WTC11 (cell line): ENCODE results near the gene TROAP. TPM values are rescaled to one million over a fixed set of nuclear protein-coding genes. Genes with fewer than 3 reads are reported as not detected.

Experiments
- ATAC-seq: fragments of 200-7000 bp; cut with Tn5 transposase; 2 replicates; pipeline ENCODE4 v1.10.0; 2021; ENCODE audit warnings: mild to moderate bottlenecking, moderate library complexity
- CTCF ChIA-PET: fragments of 300-600 bp; sonication (Branson Sonifier 250); formaldehyde crosslinking; loops from one replicate; lab custom pipeline; 2021; ENCODE audit warnings: antibody characterized with exemption; lab: Charles Lee
- POLR2A ChIA-PET: fragments of 350-600 bp; sonication (Branson Sonifier 250); formaldehyde crosslinking; loops from one replicate; lab custom pipeline; 2021; ENCODE audit warnings: antibody characterized with exemption; lab: Charles Lee
- DNase-seq: peaks from one replicate; pipeline ENCODE4 v3.0.0; 2021; ENCODE audit warnings: low spot score
- H3K27ac Mint-ChIP-seq: 2 replicates; pipeline ENCODE4 v1.8.0; 2021; ENCODE audit warnings: mixed read lengths
- H3K27me3 Mint-ChIP-seq: 2 replicates; pipeline ENCODE4 v1.8.0; 2021; ENCODE audit warnings: low read depth, mild to moderate bottlenecking, moderate library complexity, mixed read lengths
- H3K36me3 Mint-ChIP-seq: 2 replicates; pipeline ENCODE4 v1.8.0; 2021; ENCODE audit warnings: mixed read lengths
- H3K4me1 Mint-ChIP-seq: 2 replicates; pipeline ENCODE4 v1.8.0; 2022; ENCODE audit warnings: mixed read lengths
- H3K4me3 Mint-ChIP-seq: 2 replicates; pipeline ENCODE4 v1.8.0; 2021; ENCODE audit warnings: mild to moderate bottlenecking, moderate library complexity, mixed read lengths
- H3K9me3 Mint-ChIP-seq: 2 replicates; pipeline ENCODE4 v1.8.0; 2021; ENCODE audit warnings: mixed read lengths
- AFF4 ChIP-seq: sonication (generic); formaldehyde crosslinking; IDR thresholded peaks from 2 replicates; pipeline ENCODE4 v1.8.1; 2023; ENCODE audit warnings: mild to moderate bottlenecking, missing genetic modification reagents, borderline replicate concordance
- CREM ChIP-seq: sonication (generic); formaldehyde crosslinking; IDR thresholded peaks from 2 replicates; pipeline ENCODE4 v1.8.1; 2022; ENCODE audit warnings: mild to moderate bottlenecking, missing genetic modification reagents, moderate library complexity
- E2F5 ChIP-seq: sonication (generic); formaldehyde crosslinking; IDR thresholded peaks from 2 replicates; pipeline ENCODE4 v1.8.1; 2022; ENCODE audit warnings: mild to moderate bottlenecking, moderate library complexity, missing genetic modification reagents
- ESRRA ChIP-seq: sonication (generic); formaldehyde crosslinking; IDR thresholded peaks from 2 replicates; pipeline ENCODE4 v1.8.1; 2022; ENCODE audit warnings: mild to moderate bottlenecking, missing genetic modification reagents, borderline replicate concordance
- ETV6 ChIP-seq: sonication (generic); formaldehyde crosslinking; IDR thresholded peaks from 2 replicates; pipeline ENCODE4 v1.8.1; 2022; ENCODE audit warnings: mild to moderate bottlenecking, missing genetic modification reagents
- GRHL2 ChIP-seq: fragments of 250-450 bp; sonication (Bioruptor Pico); IDR thresholded peaks from 2 replicates; pipeline ENCODE4 v1.8.0; 2022; ENCODE audit warnings: mild to moderate bottlenecking, moderate library complexity; ENCODE audit not compliant: insufficient replicate concordance, severe bottlenecking
- HMGA2 ChIP-seq: fragments of 250-450 bp; sonication (Bioruptor Pico); IDR thresholded peaks from 2 replicates; pipeline ENCODE4 v1.4.0; 2021; ENCODE audit warnings: mild to moderate bottlenecking, moderate library complexity
- IRF2 ChIP-seq: sonication (generic); formaldehyde crosslinking; IDR thresholded peaks from 2 replicates; pipeline ENCODE4 v1.8.0; 2022; ENCODE audit warnings: low read depth, missing genetic modification reagents, borderline replicate concordance
- JAZF1 ChIP-seq: fragments of 250-450 bp; sonication (Bioruptor Pico); IDR thresholded peaks from 2 replicates; pipeline ENCODE4 v1.9.0; 2021; ENCODE audit warnings: moderate library complexity, mild to moderate bottlenecking, inconsistent platforms
- JUN ChIP-seq: sonication (generic); formaldehyde crosslinking; IDR thresholded peaks from 2 replicates; pipeline ENCODE4 v1.8.0; 2023; ENCODE audit warnings: mild to moderate bottlenecking, missing genetic modification reagents
- KAT7 ChIP-seq: sonication (generic); formaldehyde crosslinking; IDR thresholded peaks from 2 replicates; pipeline ENCODE4 v1.8.1; 2023; ENCODE audit warnings: missing genetic modification reagents, mild to moderate bottlenecking, borderline replicate concordance
- MAX ChIP-seq: sonication (generic); formaldehyde crosslinking; IDR thresholded peaks from 2 replicates; pipeline ENCODE4 v1.8.0; 2022; ENCODE audit warnings: mild to moderate bottlenecking, missing genetic modification reagents
- MXD4 ChIP-seq: fragments of 250-450 bp; sonication (Bioruptor Pico); IDR thresholded peaks from 2 replicates; pipeline ENCODE4 v1.8.0; 2021; ENCODE audit warnings: mild to moderate bottlenecking, moderate library complexity, borderline replicate concordance
- NFATC4 ChIP-seq: fragments of 250-450 bp; sonication (Bioruptor Pico); IDR thresholded peaks from 2 replicates; pipeline ENCODE4 v1.9.0; 2021; ENCODE audit warnings: mild to moderate bottlenecking
- NR3C1 ChIP-seq: sonication (generic); formaldehyde crosslinking; conservative IDR thresholded peaks from 2 replicates; pipeline ENCODE4 v1.8.1; 2023; ENCODE audit warnings: low read depth, mild to moderate bottlenecking, missing genetic modification reagents
- PRRX2 ChIP-seq: fragments of 250-450 bp; sonication (Bioruptor Pico); IDR thresholded peaks from 2 replicates; pipeline ENCODE4 v1.8.0; 2021; ENCODE audit warnings: mild to moderate bottlenecking
- RORB ChIP-seq: fragments of 250-450 bp; sonication (Bioruptor Pico); IDR thresholded peaks from 2 replicates; pipeline ENCODE4 v1.9.0; 2021; ENCODE audit warnings: mild to moderate bottlenecking
- TCF7 ChIP-seq: sonication (generic); formaldehyde crosslinking; IDR thresholded peaks from 2 replicates; pipeline ENCODE4 v1.8.0; 2022; ENCODE audit warnings: mild to moderate bottlenecking, low read depth, missing genetic modification reagents, moderate library complexity
- ZMAT4 ChIP-seq: fragments of 250-450 bp; sonication (Bioruptor Pico); IDR thresholded peaks from 2 replicates; pipeline ENCODE4 v1.9.0; 2021; ENCODE audit warnings: mild to moderate bottlenecking
- ZNF138 ChIP-seq: sonication (generic); formaldehyde crosslinking; conservative IDR thresholded peaks from 2 replicates; pipeline ENCODE4 v1.8.1; 2022; ENCODE audit warnings: mild to moderate bottlenecking, moderate library complexity, missing genetic modification reagents
- ZNF232 ChIP-seq: sonication (generic); formaldehyde crosslinking; IDR thresholded peaks from 2 replicates; pipeline ENCODE4 v1.8.0; 2022; ENCODE audit warnings: mild to moderate bottlenecking, missing genetic modification reagents
- ZNF263 ChIP-seq: sonication (generic); formaldehyde crosslinking; IDR thresholded peaks from 2 replicates; pipeline ENCODE4 v1.8.1; 2022; ENCODE audit warnings: low read depth, mild to moderate bottlenecking, moderate library complexity, missing genetic modification reagents
- ZNF416 ChIP-seq: fragments of 250-450 bp; sonication (Bioruptor Pico); IDR thresholded peaks from 2 replicates; pipeline ENCODE4 v1.9.0; 2021; ENCODE audit warnings: mild to moderate bottlenecking, inconsistent platforms
- total RNA-seq: library from RNA; stranded (reverse); gene quantifications from 3 replicates; pipeline ENCODE4 v1.2.3, GENCODE V29; 2021
- TF ChIP-seq, protein P1 (sequence below): sonication (generic); formaldehyde crosslinking; IDR thresholded peaks from 2 replicates; pipeline ENCODE4 v1.8.0; 2022; ENCODE audit warnings: missing genetic modification reagents
- TF ChIP-seq, protein P2 (sequence below): fragments of 250-450 bp; sonication (Bioruptor Pico); IDR thresholded peaks from 2 replicates; pipeline ENCODE4 v1.8.0; 2021; ENCODE audit warnings: mild to moderate bottlenecking
- TF ChIP-seq, protein P3 (sequence below): sonication (generic); formaldehyde crosslinking; IDR thresholded peaks from 2 replicates; pipeline ENCODE4 v1.8.1; 2023; ENCODE audit warnings: mild to moderate bottlenecking, missing genetic modification reagents

TROAP gene
- total RNA-seq, 1 experiment from 2014 or later = 89.2 TPM

- CTCF ChIA-PET = interaction anchor here (0.6 to 2.6 kb wide), 32 partner anchors 8 to 379 kb away, joined by 3 to 69 read pairs (median 5); partner anchors contain the start of genes C1QL4, DNAJC22, KCNH3 and PRPF40B
- peaks cover 12% of the 10 kb centered on the region for H3K27me3 Mint-ChIP-seq
- H3K4me3 Mint-ChIP-seq = peak overlapping the region; percentile 89
- H3K9me3 Mint-ChIP-seq = no peaks in the 10 kb centered on the region
- peak; percentile 89 for ATAC-seq
- H3K36me3 Mint-ChIP-seq = no peaks in the 10 kb centered on the region
- peak; percentile 92 for DNase-seq
- POLR2A ChIA-PET = interaction anchor here (0.5 to 1.9 kb wide), 22 partner anchors 9 to 236 kb away, joined by 3 to 8 read pairs (median 4); partner anchors contain the start of genes C1QL4, DNAJC22, TROAP and TUBA1B
- H3K4me1 Mint-ChIP-seq = peaks cover 30% of the 10 kb centered on the region
- H3K27ac Mint-ChIP-seq = peak overlapping the region; percentile 97
- TF ChIP-seq, protein P1, sequence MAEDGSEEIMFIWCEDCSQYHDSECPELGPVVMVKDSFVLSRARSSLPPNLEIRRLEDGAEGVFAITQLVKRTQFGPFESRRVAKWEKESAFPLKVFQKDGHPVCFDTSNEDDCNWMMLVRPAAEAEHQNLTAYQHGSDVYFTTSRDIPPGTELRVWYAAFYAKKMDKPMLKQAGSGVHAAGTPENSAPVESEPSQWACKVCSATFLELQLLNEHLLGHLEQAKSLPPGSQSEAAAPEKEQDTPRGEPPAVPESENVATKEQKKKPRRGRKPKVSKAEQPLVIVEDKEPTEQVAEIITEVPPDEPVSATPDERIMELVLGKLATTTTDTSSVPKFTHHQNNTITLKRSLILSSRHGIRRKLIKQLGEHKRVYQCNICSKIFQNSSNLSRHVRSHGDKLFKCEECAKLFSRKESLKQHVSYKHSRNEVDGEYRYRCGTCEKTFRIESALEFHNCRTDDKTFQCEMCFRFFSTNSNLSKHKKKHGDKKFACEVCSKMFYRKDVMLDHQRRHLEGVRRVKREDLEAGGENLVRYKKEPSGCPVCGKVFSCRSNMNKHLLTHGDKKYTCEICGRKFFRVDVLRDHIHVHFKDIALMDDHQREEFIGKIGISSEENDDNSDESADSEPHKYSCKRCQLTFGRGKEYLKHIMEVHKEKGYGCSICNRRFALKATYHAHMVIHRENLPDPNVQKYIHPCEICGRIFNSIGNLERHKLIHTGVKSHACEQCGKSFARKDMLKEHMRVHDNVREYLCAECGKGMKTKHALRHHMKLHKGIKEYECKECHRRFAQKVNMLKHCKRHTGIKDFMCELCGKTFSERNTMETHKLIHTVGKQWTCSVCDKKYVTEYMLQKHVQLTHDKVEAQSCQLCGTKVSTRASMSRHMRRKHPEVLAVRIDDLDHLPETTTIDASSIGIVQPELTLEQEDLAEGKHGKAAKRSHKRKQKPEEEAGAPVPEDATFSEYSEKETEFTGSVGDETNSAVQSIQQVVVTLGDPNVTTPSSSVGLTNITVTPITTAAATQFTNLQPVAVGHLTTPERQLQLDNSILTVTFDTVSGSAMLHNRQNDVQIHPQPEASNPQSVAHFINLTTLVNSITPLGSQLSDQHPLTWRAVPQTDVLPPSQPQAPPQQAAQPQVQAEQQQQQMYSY (CRISPR knock-in tag) = no peak
- TF ChIP-seq ZMAT4 (CRISPR knock-in tag) (peak; percentile 53; the same call in 1 of the 2 replicates), ZNF263 (CRISPR knock-in tag) (no peak), NFATC4 (CRISPR knock-in tag) (no peak), RORB (CRISPR knock-in tag) (no peak), ZNF416 (CRISPR knock-in tag) (no peak), HMGA2 (CRISPR knock-in tag) (no peak), NR3C1 (CRISPR knock-in tag) (no peak), TCF7 (no peak), JUN (CRISPR knock-in tag) (0 out of 2 replicates have a peak, but pooled peaks have one; percentile 21), MAX (peak; percentile 55; the same call in 1 of the 2 replicates), ZNF138 (CRISPR knock-in tag) (no peak), KAT7 (CRISPR knock-in tag) (no peak), AFF4 (CRISPR knock-in tag) (no peak; the same call in 1 of the 2 replicates), GRHL2 (CRISPR knock-in tag) (no peak), MXD4 (CRISPR knock-in tag) (no peak), JAZF1 (CRISPR knock-in tag) (no peak), ETV6 (CRISPR knock-in tag) (0 out of 2 replicates have a peak, but pooled peaks have one; percentile 41), IRF2 (CRISPR knock-in tag) (no peak), CREM (CRISPR knock-in tag) (peak; percentile 77; the same call in 1 of the 2 replicates), ZNF232 (CRISPR knock-in tag) (no peak), ESRRA (CRISPR knock-in tag) (no peak), PRRX2 (CRISPR knock-in tag) (no peak), E2F5 (peak; percentile 98)
- TF ChIP-seq, protein P2, sequence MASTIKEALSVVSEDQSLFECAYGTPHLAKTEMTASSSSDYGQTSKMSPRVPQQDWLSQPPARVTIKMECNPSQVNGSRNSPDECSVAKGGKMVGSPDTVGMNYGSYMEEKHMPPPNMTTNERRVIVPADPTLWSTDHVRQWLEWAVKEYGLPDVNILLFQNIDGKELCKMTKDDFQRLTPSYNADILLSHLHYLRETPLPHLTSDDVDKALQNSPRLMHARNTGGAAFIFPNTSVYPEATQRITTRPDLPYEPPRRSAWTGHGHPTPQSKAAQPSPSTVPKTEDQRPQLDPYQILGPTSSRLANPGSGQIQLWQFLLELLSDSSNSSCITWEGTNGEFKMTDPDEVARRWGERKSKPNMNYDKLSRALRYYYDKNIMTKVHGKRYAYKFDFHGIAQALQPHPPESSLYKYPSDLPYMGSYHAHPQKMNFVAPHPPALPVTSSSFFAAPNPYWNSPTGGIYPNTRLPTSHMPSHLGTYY (CRISPR knock-in tag) = no peak
- TF ChIP-seq, protein P3, sequence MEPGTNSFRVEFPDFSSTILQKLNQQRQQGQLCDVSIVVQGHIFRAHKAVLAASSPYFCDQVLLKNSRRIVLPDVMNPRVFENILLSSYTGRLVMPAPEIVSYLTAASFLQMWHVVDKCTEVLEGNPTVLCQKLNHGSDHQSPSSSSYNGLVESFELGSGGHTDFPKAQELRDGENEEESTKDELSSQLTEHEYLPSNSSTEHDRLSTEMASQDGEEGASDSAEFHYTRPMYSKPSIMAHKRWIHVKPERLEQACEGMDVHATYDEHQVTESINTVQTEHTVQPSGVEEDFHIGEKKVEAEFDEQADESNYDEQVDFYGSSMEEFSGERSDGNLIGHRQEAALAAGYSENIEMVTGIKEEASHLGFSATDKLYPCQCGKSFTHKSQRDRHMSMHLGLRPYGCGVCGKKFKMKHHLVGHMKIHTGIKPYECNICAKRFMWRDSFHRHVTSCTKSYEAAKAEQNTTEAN (CRISPR knock-in tag) = no peak
Measured at GRCh38 chr12:49366652-49367380, 43.8 kb downstream of the TROAP start.
